ENCODE measurements around the gene SNN. TPM values are rescaled to one million over a fixed set of nuclear protein-coding genes. Genes with fewer than 3 reads are reported as not detected.

SNN gene
- total RNA-seq, 1 donor from 2014 or later, result 47.2 TPM

DNA sequence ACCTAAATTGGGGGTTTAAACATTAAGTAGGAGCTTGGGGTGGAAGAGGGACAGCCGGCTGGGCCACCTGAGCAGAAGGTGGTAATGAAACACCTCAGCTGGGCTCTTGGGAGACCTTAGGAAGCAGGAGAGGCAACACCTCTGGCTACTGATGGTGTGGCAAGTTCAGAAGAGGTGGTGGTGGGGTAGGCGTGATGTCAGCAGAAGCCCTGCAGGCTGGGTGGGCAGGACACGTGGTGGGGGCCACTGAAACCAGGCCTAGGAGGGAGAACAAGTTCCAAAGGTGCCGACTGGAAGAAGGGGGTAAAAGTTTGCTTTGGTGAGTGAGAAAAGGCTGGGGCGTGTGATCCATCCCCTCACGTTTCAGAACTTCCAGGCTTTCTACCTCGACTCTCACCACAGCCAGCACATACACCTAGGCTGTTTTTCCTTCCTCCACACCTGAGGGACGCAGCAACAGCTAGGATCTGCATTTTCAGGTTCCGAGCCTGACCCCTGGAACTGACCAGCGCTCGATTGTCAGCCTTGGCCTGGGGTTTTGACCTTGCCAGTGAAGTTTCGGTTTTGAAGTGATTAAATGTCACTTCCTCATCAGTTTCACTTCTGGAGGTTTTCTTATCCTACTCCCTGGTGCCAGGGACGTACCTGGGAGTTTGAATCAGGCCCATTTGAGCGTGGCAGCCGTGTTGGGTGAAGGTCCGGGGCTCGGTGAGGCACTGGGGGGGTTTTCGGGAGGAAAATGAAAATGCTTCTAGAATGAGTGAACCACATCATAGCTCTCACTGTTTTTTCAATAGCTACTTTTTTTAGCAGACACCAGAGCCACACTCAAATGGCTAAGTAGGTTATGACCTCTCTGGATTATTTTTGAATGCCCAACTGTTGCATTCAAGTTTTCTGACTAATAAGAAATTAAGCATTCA lies 10.0 kb downstream of the SNN start:
- DNase-seq (ENCODE audit: low spot score), result no peak

DNA sequence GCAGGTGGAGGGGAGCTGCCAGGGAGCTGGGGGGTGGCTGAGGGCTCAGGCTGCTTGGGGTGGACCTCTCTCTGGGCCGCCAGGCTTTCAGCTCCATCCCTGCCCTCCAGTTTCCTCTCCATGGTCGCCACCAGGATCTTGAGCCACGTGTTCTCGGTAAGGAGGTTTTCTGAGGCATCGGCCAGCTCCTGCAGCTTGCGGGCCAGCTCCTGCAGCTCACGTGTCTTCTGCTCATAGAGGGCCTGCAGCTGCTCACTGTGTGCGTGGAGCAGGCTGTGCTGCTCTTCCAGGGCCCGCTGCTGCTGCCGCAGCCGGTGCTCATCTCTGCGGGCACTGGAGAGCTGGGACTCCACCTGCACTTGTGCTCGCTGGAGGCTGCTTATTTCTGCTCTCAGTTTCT lies 11.0 kb downstream of the SNN start:
- DNase-seq (ENCODE audit: low spot score), result peak; percentile 57

DNA sequence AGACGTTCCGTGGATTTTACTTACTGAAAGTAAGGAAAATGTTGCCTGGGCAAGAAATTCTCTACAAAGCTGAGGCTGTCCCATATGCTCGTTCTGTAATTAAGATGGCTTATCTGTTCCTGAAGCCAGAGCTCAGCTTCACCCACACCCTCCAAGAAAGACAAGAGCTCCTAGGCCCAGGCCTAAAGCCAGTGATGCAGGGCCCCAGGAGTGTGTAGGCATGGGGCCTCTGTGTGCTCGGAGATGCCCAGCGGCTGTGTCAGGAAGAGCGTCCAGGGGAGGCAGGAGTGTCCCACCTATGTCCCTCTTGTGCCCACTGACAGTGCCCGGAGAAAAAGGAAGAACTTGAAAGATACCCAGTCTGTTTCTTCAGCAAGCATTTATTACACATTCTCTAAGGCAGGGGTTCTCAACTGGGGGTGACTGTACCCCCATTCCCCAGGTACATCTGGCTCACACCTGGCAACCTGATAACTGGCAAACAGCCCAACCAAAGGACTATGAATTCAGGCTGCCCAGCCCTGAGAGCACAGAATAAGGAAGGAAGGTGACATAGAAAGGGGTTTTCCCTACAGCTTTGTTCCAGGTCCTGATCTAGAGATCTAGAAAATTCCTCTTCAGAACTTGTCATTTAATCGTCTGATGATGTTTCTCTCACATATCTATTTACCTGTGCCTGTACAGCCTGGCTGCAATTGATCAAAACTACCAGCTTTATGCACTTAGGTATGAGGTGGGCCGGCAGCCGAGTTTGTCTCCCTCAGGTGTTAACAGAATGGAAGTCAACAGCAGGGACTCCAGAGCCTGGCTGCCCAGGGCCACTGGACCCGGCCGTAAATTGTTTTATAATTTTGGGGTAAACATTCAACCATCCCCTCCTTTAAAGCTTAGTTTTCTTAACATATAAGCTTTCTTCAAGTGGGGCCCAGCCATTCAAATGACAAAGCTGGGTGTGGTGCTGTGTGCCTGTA lies 12.0 kb downstream of the SNN start:
- peak; percentile 76 for DNase-seq (ENCODE audit: low spot score)

DNA sequence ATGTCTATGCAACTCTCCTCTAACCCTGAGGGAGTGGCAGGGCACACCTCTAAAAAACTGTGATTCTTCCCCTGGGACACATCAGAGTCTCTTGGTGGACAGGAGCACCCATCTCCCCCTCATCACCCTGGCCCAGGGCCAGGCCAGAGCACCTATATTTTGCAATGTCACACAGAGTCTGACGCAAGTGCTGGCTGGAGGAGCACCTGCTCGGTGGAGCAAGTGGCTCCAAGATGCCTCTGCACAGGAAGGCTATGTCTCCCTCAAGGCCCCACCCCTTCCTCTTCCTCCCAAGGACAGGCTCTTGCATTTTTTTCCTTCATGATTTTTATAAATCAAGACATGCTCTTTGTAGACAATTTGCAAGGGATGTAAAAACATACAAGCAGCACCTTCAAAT lies 13.3 kb downstream of the SNN start:
- DNase-seq (ENCODE audit: low spot score), result peak; percentile 69

DNA sequence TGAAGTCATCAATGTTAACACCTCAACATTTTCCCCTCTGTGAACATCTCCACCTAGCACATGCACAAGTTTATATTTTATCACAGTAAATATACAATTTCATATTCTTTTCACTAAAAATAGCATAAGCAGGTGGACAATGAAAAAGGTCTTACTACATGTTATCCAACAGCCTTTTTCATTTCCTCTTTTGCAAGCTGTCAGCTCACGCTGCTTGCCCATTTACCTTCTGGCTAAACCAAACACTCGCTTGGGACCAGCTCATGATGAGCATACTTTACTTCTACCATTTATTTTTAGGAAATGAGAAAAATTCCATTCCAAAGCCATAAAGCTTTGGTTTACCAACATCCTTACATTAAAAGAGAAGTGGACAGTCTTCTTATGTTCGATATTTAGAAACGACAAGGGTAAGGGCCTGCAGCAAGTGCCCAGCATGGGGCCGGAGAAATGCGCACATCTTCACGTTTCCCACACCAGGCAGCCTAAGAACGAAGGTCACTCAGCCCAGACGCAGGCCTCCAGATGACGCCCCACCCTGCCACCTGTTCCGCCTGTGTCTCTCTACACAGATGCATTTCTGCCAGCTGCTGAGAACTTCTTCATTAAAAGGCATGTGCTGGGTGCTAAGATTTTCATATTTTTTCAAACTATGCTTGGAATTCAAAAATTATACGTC lies 13.9 kb downstream of the SNN start:
- DNase-seq (ENCODE audit: low spot score), result peak; percentile 71

DNA sequence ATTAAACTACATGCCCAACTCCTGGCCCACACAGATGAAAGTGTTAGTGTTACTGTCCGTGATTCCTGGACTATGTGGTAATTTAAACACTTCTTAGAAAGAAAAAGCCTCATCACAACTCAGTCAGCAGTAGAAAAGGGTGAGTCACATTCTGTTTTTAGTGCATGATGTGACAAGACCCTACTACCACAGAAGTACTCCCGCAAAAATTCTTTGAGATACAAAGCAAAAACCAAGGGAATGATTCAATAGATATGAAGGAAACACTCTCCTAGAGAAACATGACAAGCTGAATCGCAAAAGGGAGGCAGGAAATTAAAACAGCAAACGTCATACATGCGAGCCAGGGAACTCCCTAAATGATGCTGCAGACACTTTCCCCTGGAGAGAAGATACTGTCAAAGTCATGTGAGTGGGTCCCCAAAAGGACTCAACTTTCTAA lies 14.4 kb downstream of the SNN start:
- DNase-seq (ENCODE audit: low spot score), result no peak

DNA sequence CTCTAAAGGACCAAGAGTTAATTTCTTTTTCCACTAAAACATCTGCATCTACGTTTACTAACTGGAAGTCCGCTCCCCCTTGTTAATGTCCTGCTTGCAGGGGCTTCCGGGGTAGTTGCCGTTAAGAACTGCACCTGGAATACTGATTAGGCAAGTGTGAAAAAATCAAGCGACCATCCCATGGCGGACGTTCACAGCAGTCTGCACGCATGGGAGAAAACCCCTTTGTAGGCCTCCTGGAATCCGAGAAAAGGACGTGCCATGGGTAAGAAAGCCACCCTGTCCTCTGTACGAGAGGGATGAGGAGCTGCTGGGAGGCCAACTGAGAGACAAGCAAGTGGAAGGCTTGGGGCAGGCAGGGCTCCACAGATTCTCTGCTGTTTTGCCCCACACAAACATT lies 14.9 kb downstream of the SNN start:
- DNase-seq (ENCODE audit: low spot score), result peak; percentile 55

DNA sequence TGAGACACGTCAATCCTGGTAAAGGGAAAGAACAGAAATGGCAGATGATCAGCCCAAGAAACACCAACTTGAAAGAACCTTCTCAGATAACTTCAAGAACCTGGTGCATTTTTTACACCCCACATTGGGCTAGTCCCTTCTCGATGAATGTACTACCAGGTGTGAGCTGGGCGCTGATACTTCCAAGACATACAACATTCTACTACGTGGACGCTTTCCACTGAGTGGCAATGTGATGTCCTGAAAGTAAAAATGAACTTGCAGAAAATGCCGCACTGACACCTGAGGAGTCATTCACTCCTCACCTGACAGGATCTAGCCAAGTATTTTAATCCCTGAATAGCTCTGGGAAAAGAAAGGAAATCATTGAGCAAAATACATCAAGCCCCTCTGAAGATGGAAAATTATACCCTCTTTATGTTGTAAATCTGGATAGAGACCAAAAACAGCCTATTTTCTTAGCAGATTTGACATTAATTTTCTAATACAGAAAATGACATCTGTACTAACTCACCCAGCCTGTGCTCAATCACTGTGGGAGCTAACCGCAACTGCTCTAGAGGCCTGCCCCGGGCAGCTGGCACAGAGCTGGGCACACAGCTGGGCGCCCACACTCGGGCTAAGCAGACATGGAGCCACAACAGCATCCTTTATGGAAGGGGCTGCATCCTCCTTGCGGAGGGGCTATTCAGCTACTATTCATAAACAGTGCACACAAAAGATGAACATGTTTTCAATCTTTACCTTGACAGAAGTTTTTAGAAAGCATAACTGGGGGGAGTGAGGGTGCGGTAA lies 16.2 kb downstream of the SNN start:
- peak; percentile 43 for DNase-seq (ENCODE audit: low spot score)

DNA sequence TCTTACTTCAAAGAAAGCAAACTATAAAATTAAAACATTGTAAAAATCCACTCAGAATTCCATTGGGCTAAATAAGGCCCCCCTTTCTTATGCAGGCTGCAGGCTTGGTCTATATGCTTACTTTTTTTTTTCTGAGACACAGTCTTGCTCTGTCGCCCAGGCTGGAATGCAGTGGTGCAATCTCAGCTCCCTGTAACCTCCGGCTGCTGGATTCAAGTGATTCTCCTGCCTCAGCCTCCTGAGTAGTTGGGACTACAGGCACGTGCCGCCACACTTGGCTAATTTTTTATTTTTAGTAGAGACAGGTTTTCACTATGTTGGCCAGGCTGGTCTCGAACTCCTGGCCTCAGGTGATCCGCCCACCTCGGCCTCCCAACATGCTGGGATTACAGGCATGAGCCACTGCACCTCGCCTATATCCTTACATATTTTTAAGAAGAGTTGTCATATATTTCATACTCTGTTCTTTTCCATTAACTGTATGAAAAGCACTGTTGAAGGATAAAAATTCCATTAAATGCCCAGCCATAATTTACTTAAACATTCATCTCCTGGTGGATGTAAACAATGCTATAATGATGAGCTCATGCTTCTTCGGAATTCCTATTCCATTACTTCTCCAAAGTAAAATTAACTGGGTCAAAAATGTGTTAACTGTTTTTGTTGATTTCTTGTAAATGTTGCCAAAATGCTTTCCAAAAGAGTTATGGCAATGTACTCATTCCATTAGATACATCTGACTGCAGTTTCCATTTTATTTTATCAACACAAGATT lies 17.8 kb downstream of the SNN start:
- peak; percentile 39 for DNase-seq (ENCODE audit: low spot score)

DNA sequence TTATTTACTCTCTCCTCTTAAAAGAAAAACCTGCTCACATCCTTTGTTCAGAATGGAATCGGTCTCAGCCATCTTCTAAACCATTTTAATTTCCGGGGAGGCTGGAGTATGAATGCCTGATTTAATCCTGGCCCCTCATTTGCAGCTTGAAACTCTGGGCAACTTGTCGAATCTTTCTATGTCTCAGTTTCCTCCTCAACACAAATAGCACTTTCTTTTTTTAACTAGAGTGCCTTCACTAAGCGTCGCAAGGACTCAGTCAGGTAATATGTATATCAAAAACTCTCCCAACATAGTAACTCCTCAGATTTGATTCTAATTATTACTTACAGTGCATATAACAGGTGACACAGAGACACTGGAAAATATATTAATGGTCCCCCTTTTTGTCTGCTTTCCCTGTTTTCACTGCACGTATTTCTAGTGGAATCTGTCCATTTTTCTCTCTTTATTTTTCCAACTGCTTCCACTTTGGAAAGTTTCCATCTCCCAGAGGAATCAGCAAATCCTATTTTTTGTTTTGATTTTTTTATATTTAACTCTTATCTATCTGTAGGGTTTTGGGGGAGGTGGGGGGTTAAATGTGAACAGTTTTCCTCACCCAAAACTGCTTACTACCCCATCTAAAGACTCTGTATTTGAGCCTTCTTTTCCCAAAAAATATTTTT lies 18.6 kb downstream of the SNN start:
- no peak for DNase-seq (ENCODE audit: low spot score)

DNA sequence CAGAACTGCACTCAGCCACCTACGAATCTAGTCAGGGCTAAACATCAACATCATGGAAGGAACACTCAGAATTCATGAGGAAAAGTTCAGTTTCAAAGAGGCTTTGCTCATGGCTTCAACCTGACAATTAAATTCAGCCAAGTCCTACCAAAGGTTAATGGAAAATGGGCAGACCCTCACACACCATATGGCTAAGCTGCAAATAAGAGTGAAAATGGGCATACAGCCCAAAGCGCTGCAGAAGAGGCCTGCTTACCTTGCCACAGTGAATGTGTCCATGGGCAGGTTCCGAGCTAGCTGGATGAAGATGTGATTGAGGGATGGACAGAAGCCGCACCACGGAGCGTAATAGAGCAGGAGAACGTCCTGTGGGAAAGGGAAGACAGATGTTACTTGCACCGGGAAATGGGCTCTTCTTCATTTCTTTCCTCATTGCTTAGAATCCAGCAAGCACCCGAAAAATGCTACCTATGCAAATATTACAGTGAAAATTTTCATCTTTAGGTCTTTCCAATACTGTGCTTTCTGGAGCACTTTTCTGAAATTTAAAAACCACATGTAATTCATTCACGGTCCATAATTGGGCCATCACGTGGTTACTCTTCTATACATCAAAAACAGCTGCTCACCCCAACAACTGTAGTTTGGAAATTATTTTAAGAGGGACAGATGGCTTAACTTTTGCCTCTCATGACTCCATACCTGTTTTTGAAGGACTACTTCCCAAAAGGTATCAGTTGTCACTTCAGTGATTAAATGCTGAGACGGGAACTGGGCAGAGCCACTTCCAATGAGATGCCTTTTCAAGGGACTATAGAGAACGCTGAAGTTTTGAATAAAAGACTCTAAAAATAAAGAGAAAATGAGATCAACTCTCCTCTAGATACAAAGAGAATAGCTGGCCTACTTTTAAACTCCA lies 19.6 kb downstream of the SNN start:
- no peak for DNase-seq (ENCODE audit: low spot score)

DNA sequence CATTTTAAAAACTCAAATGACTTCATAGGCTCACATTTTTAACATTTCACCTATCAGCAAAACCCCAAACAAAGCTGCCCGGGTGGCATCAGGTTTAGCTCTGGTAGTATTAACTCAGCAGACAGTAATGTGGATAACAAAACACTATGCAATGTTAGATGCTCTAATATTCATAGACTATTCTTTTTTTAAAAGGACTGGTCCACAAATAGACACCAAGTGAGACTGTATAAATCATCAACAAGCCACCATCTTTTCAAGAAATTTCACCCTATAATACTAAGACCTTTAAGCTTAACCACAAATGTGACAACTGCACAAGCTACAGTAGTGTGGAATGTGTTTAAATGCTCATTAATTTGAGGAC lies 20.2 kb downstream of the SNN start:
- DNase-seq (ENCODE audit: low spot score), result no peak

DNA sequence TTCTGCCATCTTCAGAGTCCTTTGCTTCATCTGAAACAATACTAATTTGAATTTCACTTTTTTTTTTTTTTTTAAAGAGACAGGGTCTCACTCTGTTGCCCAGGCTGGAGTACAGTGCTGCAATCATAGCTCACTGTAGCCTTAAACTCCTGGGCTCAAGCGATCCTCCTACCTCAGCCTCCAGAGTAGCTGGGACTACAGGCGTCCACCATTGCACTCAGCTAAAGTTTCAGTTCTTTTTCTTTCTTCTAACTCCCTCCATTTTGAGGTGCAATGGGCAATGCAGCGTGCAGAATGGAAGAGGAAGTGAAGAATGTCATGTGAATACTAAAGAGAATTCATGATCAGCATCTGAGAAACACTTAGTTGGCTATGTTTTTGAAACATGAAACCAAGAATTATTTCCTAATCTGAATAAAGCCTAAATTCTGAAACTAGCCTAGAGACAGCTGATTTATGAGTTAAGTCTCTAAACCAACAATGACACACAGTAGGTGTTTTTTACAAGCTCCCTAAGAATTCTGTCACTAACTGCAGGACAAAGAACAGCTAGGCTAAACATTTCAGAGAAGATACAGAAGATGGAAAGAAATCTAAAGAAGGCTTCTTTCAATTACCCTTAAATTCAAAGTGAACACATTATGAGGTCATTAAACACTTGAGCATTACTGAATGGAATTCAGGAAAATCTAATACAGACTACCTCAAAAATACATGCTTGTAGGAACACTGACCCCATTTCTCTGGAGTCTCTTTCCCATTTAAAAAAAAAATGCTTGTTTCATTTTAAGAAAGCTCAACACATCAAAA lies 21.0 kb downstream of the SNN start:
- no peak for DNase-seq (ENCODE audit: low spot score)

DNA sequence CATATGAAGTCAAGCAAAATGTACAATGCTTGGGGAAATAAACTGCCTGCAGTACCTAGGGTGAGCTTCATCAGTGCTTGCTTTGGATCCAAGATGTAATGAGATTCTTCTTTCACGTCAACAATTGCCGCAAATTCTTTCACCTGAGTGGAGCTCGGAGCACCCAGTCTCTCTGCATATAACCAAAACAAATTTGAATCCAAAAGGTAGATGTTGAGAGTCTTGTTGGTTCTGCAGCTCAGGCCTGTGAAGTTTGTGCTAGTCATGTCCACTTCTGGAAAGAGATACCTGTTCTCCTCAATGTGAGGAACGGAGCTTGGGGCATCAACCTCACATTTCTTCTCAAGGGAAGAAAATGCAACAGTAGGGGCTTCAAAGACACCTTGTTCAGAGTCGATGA lies 23.0 kb downstream of the SNN start:
- DNase-seq (ENCODE audit: low spot score), result no peak

DNA sequence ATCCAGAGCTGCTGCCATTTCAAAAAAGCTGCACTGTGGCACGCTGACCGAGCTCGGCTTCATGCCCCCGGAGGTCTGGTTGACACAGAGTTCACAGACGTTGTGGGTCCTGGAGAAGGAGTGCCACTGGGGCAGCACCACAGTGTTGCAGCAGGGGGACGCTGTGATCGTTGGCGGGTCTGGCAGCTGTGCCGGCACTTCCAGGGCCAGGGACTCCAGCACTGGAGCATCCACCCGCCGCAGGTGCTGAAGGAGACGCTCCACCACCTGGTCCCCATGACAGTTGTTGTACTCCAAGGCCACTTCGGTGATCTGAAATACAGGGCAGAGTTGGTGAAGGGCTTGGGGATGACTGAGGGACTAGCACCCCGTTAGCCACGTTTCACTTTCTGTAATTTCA lies 23.5 kb downstream of the SNN start:
- no peak for DNase-seq (ENCODE audit: low spot score)

DNA sequence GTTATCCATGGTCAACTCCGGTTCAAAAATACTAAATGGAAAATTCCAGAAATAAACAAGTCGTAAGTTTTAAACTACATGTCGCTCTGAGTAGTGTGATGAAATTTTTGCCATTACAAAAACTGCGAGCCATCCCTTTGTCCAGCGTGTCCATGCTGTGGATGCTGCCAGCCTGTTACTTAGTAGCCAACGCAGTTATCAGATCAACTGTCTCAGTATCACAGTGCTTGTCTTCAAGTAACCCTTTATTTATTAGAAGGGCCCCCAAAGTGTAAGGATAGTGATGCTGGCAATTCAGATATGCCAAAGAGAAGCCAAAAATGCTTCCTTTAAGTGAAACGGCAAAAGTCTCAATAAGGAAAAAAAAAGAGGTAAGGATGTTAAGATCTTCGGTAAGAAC lies 23.9 kb downstream of the SNN start:
- no peak for DNase-seq (ENCODE audit: low spot score)

DNA sequence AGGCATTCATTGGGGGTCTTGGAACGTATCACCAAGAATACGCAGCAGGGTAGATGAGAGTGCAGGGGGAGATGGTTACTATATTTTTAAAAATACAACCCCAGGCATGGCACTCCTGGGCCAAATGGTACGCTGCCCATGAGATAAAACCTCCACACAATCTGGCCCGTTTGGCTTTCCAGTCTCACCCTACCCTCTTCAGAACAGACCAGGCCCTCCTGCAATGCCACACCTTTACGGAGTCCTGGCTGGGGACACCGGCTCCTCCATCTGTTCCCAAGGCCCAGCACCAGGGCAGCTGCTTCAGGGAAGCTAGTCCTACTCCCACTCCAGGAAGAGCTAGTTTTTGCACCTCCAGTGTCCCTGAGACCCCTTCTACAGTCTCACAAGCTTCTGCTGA lies 24.4 kb downstream of the SNN start:
- no peak for DNase-seq (ENCODE audit: low spot score)

All from mesenteric fat pad (tissue), 1 donor.